GM12801 (cell line): Measurements from ENCODE around the gene PREX1.

Experiments
- CTCF ChIP-seq: IDR thresholded peaks from one replicate; pipeline ENCODE4 v1.5.1; 2011; ENCODE audit warnings: control low read depth; ENCODE audit not compliant: insufficient read length; ENCODE audit errors: extremely low read depth

Gene PREX1

GRCh38 chr20:48862279-48862678 lies 34.5 kb upstream of the PREX1 start:
- no peak for TF ChIP-seq CTCF

GRCh38 chr20:48861444-48861843 lies 33.6 kb upstream of the PREX1 start:
- no peak for TF ChIP-seq CTCF

- TF ChIP-seq CTCF, result no peak
Measured at GRCh38 chr20:48858075-48858790, 30.4 kb upstream of the PREX1 start.

GRCh38 chr20:48856130-48856529 lies 28.3 kb upstream of the PREX1 start:
- no peak for TF ChIP-seq CTCF

- no peak for TF ChIP-seq CTCF
Measured at GRCh38 chr20:48855046-48855445, 27.2 kb upstream of the PREX1 start.

- no peak for TF ChIP-seq CTCF
Measured at GRCh38 chr20:48852609-48853008, 24.8 kb upstream of the PREX1 start.

- TF ChIP-seq CTCF, result no peak
Measured at GRCh38 chr20:48851579-48851978, 23.8 kb upstream of the PREX1 start.

- no peak for TF ChIP-seq CTCF
Measured at GRCh38 chr20:48850977-48851299, 23.1 kb upstream of the PREX1 start.
